Stomach smooth muscle (tissue), 2 donors: ENCODE measurements around the gene IL33.

Source experiments
- H3K27ac ChIP-seq: one replicate; pipeline ENCODE4 v1.7.0; 2013; ENCODE audit warnings: mild to moderate bottlenecking, low read length, inconsistent platforms
- H3K27me3 ChIP-seq, 2 donors: one replicate each; pipeline ENCODE4 v1.7.0; 2013; ENCODE audit warnings: low read length in 2 of 2; ENCODE audit not compliant: insufficient read depth in 2 of 2, control insufficient read depth in 1 of 2
- H3K36me3 ChIP-seq, 2 donors: one replicate each; pipeline ENCODE4 v1.7.0; 2013; ENCODE audit warnings: low read length in 2 of 2; ENCODE audit not compliant: control insufficient read depth in 2 of 2, insufficient read depth in 2 of 2
- H3K4me1 ChIP-seq: one replicate; pipeline ENCODE4 v1.7.0; 2013; ENCODE audit warnings: low read length; ENCODE audit not compliant: control insufficient read depth, insufficient read depth
- H3K4me3 ChIP-seq, 2 donors: one replicate each; pipeline ENCODE4 v1.7.0; 2013; ENCODE audit warnings: low read length in 2 of 2
- H3K9ac ChIP-seq, 2 donors: one replicate each; pipeline ENCODE4 v1.7.0; 2013; ENCODE audit warnings: low read length in 2 of 2, mild to moderate bottlenecking in 1 of 2
- H3K9me3 ChIP-seq, 2 donors: one replicate each; pipeline ENCODE4 v1.7.0; 2013; ENCODE audit warnings: low read length in 2 of 2; ENCODE audit not compliant: control insufficient read depth in 2 of 2
- donor health status: healthy.
- donor health status: Pancreatic carcinoma.

Gene IL33

GRCh38 chr9:6277417-6277816 is 61.8 kb downstream of the IL33 start:
- no peak overlapping the region for H3K4me3 ChIP-seq
- H3K27me3 ChIP-seq: no peaks in the 10 kb centered on the region
- no peaks in the 10 kb centered on the region for H3K9me3 ChIP-seq
- no peaks in the 10 kb centered on the region for H3K36me3 ChIP-seq
- H3K4me1 ChIP-seq: no peaks in the 10 kb centered on the region
- no peak overlapping the region for H3K27ac ChIP-seq
- H3K9ac ChIP-seq: no peak overlapping the region

- Histone ChIP-seq H3K4me1 (no peaks in the 10 kb centered on the region), H3K36me3 (no peaks in the 10 kb centered on the region), H3K9me3 (no peaks in the 10 kb centered on the region), H3K27me3 (no peaks in the 10 kb centered on the region), H3K4me3 (no peak overlapping the region), H3K9ac (no peak overlapping the region), H3K27ac (no peak overlapping the region)
Observed at GRCh38 chr9:6301858-6302257, 86.3 kb downstream of the IL33 start.

- Histone ChIP-seq H3K36me3 (no peaks in the 10 kb centered on the region), H3K27me3 (no peaks in the 10 kb centered on the region), H3K9ac (no peak overlapping the region), H3K27ac (no peak overlapping the region), H3K4me3 (no peak overlapping the region), H3K4me1 (no peaks in the 10 kb centered on the region), H3K9me3 (no peaks in the 10 kb centered on the region)
Observed at GRCh38 chr9:6302417-6302816, 86.8 kb downstream of the IL33 start.

GRCh38 chr9:6304232-6304631 is 88.6 kb downstream of the IL33 start:
- Histone ChIP-seq H3K9ac (no peak overlapping the region), H3K27ac (no peak overlapping the region), H3K27me3 (no peaks in the 10 kb centered on the region), H3K4me1 (no peaks in the 10 kb centered on the region), H3K9me3 (no peaks in the 10 kb centered on the region), H3K4me3 (no peak overlapping the region), H3K36me3 (no peaks in the 10 kb centered on the region)

- Histone ChIP-seq H3K27me3 (peaks cover 0 to 3% of the 10 kb centered on the region in 2 donors), H3K9ac (no peak overlapping the region), H3K27ac (no peak overlapping the region), H3K4me1 (no peaks in the 10 kb centered on the region), H3K36me3 (no peaks in the 10 kb centered on the region), H3K9me3 (no peaks in the 10 kb centered on the region), H3K4me3 (no peak overlapping the region)
Observed at GRCh38 chr9:6305954-6306563, 90.5 kb downstream of the IL33 start.
